Activated T-cell treated with anti-CD3 and anti-CD28 coated beads for 24 hours (primary cell): ENCODE measurements around the gene USP26.
"Not testable (repeated sequence)": the region's sequence is repeated elsewhere in the genome, so short reads cannot be mapped to it uniquely, and the experiment has no call there.

Source experiments
- DNase-seq: peaks from one replicate; pipeline ENCODE4 v3.0.0-alpha.2; 2020; ENCODE audit warnings: low read depth

The USP26 gene, protein sequence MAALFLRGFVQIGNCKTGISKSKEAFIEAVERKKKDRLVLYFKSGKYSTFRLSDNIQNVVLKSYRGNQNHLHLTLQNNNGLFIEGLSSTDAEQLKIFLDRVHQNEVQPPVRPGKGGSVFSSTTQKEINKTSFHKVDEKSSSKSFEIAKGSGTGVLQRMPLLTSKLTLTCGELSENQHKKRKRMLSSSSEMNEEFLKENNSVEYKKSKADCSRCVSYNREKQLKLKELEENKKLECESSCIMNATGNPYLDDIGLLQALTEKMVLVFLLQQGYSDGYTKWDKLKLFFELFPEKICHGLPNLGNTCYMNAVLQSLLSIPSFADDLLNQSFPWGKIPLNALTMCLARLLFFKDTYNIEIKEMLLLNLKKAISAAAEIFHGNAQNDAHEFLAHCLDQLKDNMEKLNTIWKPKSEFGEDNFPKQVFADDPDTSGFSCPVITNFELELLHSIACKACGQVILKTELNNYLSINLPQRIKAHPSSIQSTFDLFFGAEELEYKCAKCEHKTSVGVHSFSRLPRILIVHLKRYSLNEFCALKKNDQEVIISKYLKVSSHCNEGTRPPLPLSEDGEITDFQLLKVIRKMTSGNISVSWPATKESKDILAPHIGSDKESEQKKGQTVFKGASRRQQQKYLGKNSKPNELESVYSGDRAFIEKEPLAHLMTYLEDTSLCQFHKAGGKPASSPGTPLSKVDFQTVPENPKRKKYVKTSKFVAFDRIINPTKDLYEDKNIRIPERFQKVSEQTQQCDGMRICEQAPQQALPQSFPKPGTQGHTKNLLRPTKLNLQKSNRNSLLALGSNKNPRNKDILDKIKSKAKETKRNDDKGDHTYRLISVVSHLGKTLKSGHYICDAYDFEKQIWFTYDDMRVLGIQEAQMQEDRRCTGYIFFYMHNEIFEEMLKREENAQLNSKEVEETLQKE

DNA sequence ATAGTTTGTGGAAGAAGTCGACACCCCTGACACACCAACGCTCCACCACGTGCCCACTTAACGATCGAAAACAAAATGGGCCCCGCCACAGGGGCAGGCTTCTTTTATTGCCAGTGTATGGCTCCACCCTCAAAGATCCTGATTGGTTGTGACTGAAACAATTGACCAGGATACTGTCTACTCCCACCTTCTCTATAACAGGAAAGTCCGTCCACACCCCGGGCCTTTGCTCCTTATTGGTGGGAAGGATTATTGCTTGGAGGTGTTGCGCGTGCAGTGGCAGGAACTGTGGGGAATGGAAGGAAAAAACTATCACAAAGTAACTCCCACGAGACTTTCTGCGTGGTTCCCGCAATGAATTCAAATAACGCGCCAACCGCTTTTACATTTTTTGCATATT, at the start of gene USP26:
Gene USP26 (minus strand): TSS at position 79 of the 400 bp plus-strand sequence. CDS start 68,889 bp downstream, outside the sequence.
- DNase-seq: no peak

DNA sequence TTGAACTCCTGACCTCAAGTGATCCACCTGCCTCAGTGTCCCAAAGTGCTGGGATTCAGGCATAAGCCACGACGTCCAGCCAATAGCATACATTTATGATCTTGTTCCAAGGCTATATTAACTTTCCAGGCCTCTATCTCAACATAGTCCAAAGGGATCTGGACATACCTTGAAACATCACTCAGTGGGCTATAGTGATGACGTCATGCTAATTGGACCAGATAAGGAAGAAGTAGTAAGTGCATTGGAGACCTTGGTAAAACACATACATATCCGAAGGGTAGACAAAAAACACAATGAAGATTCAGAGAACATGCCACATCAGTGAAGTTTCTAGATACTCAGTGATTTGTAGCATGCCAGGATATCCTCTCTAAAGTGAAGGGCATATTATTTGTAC, 37.4 kb upstream of the USP26 start:
- no peak for DNase-seq

DNA sequence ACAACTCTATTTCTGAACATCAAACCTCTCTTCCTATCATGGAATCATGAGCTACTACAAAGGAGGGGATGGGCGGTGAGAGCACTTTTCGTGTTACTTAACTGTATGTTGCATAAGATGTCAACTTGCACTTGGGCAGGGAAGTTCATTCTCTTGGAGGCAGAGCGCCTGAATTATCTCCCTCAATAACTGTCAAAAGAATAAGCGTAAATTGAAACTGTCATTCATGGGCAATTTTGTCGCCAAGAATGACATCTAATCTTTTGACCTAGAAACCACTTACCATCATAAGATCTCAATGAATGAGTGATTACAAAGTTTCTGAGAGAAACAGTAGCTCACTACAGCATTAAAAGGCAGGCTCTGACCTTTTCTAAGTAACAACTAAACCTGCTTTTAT, 23.5 kb upstream of the USP26 start:
- no peak for DNase-seq

DNA sequence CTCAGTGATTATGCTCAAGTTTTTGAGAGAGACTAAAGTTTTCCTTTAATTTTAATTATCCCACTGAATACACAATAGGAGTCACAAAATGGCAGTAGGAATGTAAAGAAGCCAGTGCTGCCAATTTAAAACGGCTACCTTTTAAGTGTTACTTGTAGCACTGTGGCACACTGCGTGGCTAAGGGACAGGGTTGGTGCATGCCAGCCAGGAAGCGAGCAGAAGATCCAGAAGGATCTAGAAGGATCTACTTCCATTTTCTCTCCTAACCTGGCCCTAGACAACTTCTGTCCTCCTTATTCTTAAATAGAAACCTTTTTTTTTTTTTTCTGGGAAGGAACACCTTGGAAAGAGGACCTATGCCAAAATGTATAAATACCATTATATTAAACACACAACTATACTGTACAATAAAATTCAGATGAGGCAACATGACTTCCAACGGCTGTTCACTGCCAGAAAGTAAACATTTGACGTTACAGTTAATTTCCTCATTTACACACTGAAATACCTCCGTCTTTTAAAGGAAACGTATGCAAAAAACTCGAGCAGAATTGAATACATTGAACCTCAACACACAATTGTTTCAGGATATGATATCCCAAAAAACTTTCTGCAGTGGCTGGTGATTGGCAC, 2.7 kb downstream of the USP26 start:
- no peak for DNase-seq

DNA sequence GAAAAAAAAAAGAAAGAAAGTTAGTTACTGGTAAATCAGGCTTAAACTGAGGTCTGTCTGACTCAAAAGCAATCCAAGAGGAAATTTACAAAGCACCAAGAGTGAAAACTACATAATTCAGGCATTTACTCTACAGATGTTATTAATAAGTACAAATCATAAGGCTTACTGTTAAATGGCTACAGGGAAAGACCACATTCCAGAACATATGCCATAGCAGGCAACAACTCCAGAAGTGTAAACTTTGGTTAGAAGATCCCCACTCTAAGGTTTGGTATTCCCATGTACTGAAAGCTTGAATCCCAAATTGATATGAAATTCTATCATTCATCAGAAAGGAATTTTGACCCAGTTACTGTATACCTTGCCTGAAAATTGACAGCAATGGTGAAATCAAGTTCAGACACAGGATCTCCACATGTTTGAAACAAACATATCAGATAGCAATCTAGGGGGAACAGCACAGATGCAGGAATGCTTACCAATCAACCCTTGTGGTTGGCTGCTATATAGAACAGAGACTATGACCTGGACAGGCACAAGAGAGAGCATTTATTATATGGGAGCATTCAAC, 6.6 kb downstream of the USP26 start:
- no peak for DNase-seq

DNA sequence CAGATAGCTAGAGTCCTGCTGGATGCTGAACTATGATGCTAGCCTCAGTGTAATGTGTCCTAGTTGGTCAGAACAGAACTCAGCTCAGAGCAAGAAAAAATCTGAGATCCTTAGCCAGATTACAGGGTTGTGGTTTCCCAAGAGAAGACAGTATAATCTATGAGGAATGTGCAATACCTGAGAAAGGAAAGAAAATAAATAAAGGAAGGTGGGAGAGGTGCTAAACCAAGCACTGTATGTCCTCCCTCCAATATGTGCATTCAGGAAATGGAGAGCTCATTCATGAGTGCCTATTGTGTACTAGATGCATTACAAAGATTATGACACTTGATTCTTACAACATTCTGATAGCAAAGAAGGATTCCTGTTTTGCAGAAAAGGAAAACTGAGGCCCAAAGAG, 7.5 kb downstream of the USP26 start:
- no peak for DNase-seq

DNA sequence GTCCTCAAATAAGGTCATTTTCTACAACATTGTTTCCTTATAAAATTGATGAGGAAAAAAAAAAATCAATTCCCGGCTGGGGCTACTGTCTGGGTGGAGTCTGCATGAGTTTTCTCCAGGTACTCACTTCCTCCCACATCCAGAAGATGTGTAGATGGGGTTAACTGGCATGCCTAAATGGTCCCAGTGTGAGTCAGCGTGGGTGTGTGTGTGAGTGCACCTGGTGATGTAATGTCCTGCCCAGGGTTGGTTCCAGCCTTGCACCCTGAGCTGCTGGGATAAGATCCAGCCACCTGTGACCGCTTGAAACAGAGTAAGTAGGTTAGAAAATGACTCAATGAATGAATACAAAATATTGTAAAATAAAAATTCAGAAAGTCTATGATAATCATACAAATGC, 11.1 kb downstream of the USP26 start:
- no peak for DNase-seq

DNA sequence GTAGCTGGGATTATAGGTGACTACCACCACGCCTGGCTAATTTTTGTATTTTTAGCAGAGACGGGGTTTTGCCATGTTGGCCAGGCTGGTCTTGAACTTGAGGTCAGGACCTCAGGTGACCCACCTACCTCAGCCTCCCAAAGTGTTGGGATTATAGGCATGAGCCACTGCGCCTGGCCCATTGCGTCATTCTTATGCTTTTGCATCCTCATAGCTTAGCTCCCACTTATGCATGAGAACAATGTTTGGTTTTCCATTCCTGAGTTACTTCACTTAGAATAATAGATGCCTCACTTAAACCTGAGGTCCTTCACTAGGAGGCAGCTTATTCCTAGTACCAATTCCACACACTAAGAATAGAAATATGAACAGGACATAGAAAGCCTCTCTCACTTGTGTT, 11.9 kb downstream of the USP26 start:
- not testable (repeated sequence) for DNase-seq

DNA sequence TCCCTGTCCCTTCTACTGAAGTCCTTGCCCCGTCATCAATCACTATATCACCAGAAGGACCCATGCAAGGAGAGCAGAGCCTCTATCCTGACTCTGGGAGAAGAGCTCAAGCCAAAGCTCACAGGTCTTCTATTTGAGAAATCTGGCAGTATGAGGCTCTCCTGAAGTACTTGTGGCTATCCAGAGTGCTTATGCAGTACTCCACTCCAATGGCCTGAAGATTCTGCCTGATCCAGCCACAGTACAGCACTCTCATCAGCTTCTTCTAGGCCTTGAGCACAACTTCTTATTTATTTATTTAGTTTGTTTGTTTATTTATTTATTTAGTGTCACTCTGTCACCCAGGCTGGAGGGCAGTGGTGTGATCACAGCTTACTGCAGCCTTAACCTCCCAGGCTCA, 13.0 kb downstream of the USP26 start:
- no peak for DNase-seq

DNA sequence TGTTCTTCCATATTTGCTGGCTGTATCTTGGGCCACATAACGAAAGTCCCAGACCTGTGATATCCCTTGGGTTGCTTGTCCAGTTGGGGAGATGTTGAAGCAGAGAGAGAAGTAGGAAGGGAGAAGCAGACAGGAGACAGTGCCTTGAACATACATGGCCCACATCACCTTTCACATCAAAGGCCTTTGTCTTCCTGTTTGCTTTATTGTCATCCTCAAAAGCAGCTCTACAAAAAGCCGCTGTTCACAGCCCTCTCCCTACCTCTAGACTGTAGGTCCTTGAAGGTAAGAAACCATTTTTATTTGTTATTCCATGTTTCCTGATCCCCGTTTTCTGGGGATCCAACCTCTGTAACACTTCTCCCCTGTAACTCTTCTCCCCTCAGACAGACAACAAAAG, 14.9 kb downstream of the USP26 start:
- DNase-seq: no peak

DNA sequence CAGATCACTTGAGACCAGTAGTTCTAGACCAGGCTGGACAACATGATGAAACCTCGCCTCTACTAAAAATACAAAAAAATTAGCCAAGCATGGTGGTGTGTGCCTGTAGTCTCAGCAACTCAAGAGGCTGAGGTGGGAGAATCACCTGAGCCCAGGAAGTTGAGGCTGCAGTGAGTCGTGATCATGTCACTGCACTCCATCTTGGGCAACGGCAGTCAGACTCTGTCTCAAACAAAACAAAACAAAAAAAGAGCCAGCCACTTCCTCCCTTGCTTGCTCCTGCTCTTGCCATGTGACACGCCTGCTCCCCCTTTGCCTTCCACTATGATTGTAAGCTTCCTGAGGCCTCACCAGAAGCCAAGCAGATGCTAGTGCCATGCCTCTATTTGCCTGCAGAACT, 19.1 kb downstream of the USP26 start:
- DNase-seq: not testable (repeated sequence)

DNA sequence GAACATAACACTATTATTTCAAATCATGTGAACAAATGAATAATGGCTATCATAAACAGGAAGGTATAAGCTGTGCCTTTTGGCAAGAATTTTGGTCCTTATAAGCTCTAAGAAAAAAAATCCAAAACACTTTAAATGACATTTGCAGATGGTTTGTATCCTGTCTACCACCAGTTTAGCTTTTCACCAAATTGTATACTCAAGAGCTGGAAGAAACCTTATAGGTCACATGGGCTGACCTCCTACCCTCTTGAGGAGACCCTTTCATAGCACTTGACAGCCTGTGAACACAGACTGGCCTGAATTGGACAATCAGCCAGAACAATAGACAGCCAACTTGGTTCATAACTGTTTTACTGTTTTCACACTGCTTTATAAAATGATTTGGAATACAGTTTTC, 24.3 kb downstream of the USP26 start:
- DNase-seq: no peak

DNA sequence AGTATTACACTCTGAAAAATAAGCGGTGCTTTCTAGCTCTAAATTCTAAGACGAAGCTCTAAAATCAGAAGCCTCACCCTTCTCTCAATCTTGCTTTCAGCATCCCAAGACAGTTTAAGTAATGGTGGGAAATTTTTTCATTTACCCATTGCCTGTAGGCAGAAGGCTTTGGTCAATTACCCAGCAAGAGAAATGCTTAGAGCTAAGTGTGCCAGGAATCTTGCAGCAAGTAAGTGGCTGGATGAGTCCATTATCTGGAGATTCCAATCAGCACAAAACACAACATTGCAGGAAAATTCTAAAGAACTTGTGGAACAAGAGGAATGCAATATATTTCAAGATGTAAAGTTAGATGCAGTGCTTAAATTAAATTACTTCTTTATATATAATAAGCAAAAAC, 28.4 kb downstream of the USP26 start:
- no peak for DNase-seq

DNA sequence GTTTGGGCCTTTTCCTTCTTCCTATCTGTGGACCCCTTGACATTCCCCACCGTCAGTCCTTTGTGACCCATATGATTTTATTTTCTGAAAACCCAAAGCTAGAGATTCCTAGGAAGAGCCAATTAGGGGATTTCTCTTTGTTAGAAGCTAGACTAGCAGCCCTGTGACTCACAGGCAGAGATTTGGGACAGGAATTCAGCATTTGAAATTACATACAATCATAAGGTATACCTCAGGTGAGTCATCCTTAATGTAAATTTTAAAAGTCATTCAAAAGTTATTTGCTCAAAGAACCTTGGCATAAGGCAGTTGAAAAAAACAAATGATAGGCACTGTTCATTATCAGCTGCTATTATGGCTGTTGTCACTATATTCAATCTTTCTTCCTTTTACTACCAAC, 40.6 kb downstream of the USP26 start:
- DNase-seq: no peak

DNA sequence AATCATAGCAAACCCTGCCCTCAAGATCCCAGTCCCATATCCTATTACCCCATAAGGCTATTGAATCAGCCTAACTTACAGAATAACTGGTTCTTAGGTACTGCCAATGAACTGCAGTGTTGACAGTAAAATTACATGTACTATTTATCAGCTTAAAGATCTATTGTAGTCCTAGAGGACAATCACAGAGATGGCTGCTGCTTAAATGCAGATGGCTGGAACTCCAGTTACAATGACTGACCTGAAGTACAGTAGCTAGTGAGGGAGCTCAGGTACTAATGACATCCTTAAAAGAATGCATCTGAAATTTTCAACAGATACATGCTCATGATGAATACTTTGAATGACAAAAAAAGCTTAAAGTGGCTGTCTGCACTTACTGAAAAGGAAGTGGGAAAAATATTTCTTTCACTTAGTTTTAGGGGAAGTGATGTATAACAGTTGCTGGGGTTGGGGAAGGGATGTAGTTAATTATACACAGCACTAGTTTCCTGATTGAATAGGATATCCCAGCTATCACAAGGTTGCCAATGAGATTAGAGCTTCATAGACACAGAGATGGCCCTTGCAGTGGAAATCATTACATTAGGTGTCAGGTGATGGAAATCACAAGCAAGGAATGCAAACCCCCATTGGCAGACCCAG, 42.0 kb downstream of the USP26 start:
- DNase-seq: no peak

DNA sequence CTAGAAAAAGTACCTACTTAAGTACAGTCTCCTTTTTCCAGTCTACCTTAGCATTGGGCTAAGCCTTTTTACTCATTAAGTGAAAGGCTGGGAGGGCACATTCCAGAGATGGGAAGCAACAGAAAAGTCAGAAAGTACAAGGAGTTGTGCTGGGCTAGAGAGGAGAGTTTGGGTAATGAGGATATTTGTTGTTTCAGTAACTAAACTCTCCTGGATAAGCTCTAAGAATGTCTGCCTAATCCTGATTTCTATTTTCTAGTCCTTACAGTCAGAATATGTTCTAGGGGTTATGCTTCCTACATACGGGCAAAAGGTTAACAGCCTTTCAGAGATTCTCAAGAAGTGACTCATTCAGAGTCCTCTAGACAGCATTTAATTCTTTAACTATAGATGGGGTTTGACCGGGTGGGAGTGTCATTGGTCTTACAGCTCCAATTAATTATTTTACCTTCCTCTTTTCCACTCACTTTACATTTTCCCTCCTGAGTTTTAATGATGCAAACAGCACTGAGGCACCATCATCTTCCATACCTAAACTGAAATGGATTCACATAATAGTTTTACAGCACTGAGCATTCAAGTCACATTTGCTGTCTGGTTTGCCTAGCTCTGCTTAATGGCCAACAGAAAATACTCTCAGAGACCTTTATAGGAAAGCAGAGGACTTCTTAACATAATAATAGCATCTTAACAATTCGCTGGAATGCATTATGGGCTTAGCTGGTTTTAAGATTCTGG, 42.9 kb downstream of the USP26 start:
- DNase-seq: no peak

DNA sequence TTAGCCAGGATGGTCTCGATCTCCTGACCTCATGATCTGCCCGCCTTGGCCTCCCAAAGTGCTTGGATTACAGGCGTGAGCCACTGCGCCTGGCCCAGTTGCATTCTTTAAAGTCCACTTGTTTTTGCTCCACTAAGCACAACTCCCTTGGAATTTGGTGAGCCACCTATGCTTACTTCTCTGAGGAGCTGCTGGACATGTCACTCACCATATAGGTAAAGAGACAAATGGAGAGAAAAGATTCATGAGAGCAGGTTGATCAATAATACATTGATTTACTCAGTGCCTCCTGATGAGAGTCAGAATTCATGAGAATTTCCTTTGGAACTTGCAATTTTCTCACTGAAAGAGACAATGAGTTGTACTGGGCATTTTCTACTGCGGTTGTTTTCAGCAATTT, 48.2 kb downstream of the USP26 start:
- no peak for DNase-seq

DNA sequence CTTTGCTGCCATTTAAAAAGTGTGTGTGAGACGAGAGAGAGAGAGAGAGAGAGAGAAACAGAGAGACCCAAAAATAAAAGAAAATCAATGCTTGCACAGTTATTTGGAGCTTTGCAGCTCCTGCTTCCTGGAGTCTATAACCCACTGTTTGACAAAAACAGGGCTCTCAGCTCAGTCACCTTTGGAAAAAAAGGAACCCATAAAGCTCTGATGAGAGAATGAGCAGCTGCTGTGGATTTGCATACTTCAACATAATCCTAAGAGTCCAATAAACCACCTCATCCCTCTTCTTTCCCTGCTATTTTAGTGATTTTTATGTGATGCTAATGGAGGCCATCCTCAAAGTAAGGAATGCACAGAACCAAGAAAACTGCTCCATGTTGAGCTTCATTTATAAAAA, 50.3 kb downstream of the USP26 start:
- DNase-seq: no peak

DNA sequence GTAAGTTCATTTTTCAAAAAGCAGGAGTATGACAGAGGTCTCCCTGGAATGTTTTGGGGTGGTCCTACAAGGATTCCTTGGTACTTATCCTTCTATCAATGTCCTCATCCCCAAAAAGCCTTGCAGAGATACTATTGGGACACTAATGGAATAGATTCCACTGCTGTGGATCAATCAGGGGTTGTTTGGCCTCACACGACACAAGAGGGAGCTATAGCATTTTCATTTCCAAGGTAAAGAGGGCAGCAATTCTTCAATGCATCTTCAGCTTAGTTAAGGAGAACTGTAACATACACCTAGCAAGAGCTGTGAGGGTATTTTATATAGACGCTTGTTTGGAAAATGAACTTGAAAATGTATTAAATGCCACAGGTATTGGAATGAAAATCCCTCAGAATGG, 50.9 kb downstream of the USP26 start:
- no peak for DNase-seq

DNA sequence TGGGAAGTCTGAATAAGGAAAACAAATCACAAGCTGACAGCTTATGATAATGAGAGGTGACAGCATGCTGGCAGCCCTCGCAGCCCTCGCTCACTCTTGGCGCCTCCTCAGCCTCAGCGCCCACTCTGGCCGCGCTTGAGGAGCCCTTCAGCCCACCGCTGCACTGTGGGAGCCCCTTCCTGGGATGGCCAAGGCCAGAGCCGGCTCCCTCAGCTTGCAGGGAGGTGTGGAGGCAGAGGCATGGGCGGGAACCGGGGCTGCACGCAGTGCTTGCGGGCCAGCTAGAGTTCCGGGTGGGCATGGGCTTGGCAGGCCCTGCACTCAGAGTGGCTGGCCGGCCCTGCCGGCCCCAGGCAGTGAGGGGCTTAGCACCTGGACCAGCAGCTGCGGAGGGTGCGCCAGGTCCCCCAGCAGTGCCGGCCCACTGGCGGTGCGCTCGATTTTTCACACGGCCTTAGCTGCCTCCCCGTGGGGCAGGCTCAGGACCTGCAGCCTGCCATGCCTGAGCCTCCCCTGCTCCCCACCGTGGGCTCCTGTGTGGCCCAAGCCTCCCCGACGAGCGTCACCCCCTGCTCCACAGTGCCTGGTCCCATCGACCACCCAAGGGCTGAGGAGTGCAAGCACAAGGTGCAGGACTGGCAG, 52.6 kb downstream of the USP26 start:
- DNase-seq: not testable (repeated sequence)

DNA sequence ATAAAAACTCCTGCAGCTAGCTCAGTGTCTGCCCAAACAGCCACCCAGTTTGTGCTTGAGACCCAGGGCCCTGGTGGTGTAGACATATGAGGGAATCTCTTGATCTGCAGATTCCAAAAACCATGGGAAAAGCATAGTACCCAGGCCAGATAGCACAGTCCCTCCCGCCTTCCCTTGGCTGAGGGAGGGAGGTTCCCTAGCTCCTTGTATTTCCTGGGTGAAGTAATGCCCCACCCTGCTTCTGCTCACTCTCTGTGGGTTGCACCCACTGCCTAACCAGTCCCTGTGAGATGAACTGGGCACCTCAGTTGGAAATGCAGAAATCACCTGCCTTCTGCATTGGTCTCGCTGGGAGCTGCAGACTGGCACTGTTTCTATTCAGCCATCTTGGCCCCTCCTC, 54.6 kb downstream of the USP26 start:
- DNase-seq: no peak
